G401.6 (cell line): ENCODE data around the gene GNPTAB.

Source experiments
- FAIRE-seq: peaks from 2 replicates; lab custom pipeline; 2012; peaks lifted over from hg19 to GRCh38; lab: Jason Lieb, UNC

GNPTAB gene

DNA sequence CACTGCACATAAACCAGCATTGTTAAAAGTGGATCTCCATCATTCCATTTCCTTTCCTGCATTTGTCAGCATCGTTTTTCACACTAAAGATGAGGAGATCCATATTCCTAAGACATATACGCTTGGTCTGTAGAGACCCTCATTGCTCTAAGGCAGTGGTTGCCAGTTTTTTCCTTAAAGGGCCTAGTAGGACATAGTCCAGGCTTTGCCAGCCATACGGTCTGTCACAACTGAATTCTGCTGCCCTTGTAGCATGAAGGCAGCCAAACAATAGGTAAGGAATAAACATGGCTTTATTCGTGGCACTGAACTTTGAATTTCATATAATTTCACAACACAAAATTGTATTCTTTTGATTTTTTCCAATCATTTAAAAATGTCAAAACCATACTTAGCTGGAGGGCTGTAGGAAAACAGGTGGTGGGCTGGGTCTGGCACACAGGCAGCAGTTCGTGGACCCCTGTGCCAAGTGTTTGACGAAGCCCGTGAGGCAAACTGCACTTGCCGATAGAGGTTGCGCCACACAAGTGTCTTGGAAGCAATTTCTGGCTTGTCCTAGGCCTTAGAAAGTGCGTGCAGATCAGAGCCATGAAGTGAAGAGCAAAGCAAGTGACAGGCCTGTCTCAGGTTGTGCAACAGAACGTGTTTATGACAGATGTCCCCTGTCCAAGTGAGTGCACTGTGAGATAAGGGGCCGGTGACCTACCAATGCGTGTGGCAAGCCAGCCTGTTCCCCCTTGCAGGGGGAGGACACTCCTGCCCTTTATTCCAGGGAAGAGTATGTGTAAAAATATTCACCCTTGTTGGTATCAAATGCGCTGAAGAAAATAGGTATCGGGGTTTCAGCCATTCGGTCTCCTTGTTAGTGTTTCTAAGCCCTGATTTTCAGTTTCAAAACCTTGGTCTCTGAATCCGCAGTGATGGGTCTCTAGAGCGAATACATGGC, 134.2 kb downstream of the GNPTAB start:
- FAIRE-seq = no peak

GRCh38 chr12:101695706-101696105, 135.1 kb downstream of the GNPTAB start:
- no peak for FAIRE-seq
